Ovary (tissue), 3 donors: ENCODE data around the gene PMFBP1.

Experiments
- CTCF ChIP-seq, 3 donors: fragments of 450-650 bp in 2 of 3; fragments of 200-600 bp in 1 of 3; IDR thresholded peaks; one replicate each; pipeline versions ENCODE4 v1.5.1 to v1.8.0; 2016 to 2022; ENCODE audit warnings: antibody characterized with exemption in 3 of 3, mild to moderate bottlenecking in 1 of 3
- POLR2A ChIP-seq: fragments of 450-650 bp; IDR thresholded peaks from one replicate; pipeline ENCODE4 v1.6.1; 2017; ENCODE audit warnings: antibody characterized with exemption, mild to moderate bottlenecking, moderate library complexity
- donor health status: DM: no; HTN: no; CAD: no.

GRCh38 chr16:72189865-72190371 lies 18.0 kb upstream of the PMFBP1 start:
- TF ChIP-seq CTCF (IDR thresholded peaks at IDR 0.05) (no peak), POLR2A (no peak)
